HEK293 (cell line): ENCODE results near the gene ANKRD35.

Experiments used
- GLI2 ChIP-seq: fragments of 450-650 bp; formaldehyde crosslinking; IDR thresholded peaks from 2 replicates; pipeline ENCODE4; 2017; ENCODE audit warnings: missing biosample characterization, missing genetic modification characterization, low read depth, borderline replicate concordance
- GLIS2 ChIP-seq: fragments of 450-650 bp; formaldehyde crosslinking; IDR thresholded peaks from 2 replicates; pipeline ENCODE4 v1.5.1; 2016; ENCODE audit warnings: missing biosample characterization, missing genetic modification characterization
- HOXC10 ChIP-seq: sonication (generic); formaldehyde crosslinking; IDR thresholded peaks from 2 replicates; pipeline ENCODE4 v1.8.1; 2023; ENCODE audit warnings: mild to moderate bottlenecking, missing genetic modification reagents
- KLF1 ChIP-seq: fragments of 450-650 bp; formaldehyde crosslinking; IDR thresholded peaks from 2 replicates; pipeline ENCODE4 v1.5.1; 2016; ENCODE audit warnings: missing biosample characterization, missing genetic modification characterization
- MEIS1 ChIP-seq: sonication (generic); formaldehyde crosslinking; IDR thresholded peaks from 2 replicates; pipeline ENCODE4 v1.8.1; 2022; ENCODE audit warnings: missing genetic modification reagents, mild to moderate bottlenecking, borderline replicate concordance
- PRDM1 ChIP-seq: fragments of 450-650 bp; formaldehyde crosslinking; IDR thresholded peaks from 2 replicates; pipeline ENCODE4; 2016; ENCODE audit warnings: missing biosample characterization, missing genetic modification characterization
- REPIN1 ChIP-seq: fragments of 450-650 bp; formaldehyde crosslinking; IDR thresholded peaks from 2 replicates; pipeline ENCODE4 v1.5.1; 2017; ENCODE audit warnings: missing biosample characterization, missing genetic modification characterization, low read depth
- YY1 ChIP-seq: fragments of 450-650 bp; formaldehyde crosslinking; IDR thresholded peaks from 2 replicates; pipeline ENCODE4 v1.5.1; 2018; ENCODE audit warnings: missing biosample characterization, missing genetic modification characterization
- ZBTB1 ChIP-seq: fragments of 450-650 bp; formaldehyde crosslinking; IDR thresholded peaks from 2 replicates; pipeline ENCODE4 v1.5.1; 2016; ENCODE audit warnings: missing biosample characterization, missing genetic modification characterization
- ZBTB49 ChIP-seq: fragments of 450-650 bp; formaldehyde crosslinking; IDR thresholded peaks from 2 replicates; pipeline ENCODE4 v1.5.1; 2016; ENCODE audit warnings: missing biosample characterization, missing genetic modification characterization, low read depth
- ZBTB7A ChIP-seq: fragments of 450-650 bp; formaldehyde crosslinking; IDR thresholded peaks from 2 replicates; pipeline ENCODE4 v1.5.1; 2016; ENCODE audit warnings: low read depth, missing biosample characterization, missing genetic modification characterization
- ZFHX2 ChIP-seq: fragments of 450-650 bp; formaldehyde crosslinking; conservative IDR thresholded peaks from 2 replicates; pipeline ENCODE4 v1.5.1; 2016; ENCODE audit warnings: missing biosample characterization, missing genetic modification characterization
- ZIC2 ChIP-seq: fragments of 450-650 bp; formaldehyde crosslinking; IDR thresholded peaks from 2 replicates; pipeline ENCODE4 v1.5.1; 2016; ENCODE audit warnings: missing biosample characterization, missing genetic modification characterization
- ZNF10 ChIP-seq: fragments of 450-650 bp; formaldehyde crosslinking; IDR thresholded peaks from 2 replicates; pipeline ENCODE4 v1.5.1; 2017; ENCODE audit warnings: missing biosample characterization, missing genetic modification characterization
- ZNF146 ChIP-seq: fragments of 450-650 bp; formaldehyde crosslinking; IDR thresholded peaks from 2 replicates; pipeline ENCODE4 v1.5.1; 2016; ENCODE audit warnings: missing biosample characterization, missing genetic modification characterization
- ZNF148 ChIP-seq: fragments of 450-650 bp; formaldehyde crosslinking; IDR thresholded peaks from 2 replicates; pipeline ENCODE4 v1.5.0; 2017; ENCODE audit warnings: missing biosample characterization, missing genetic modification characterization, borderline replicate concordance
- ZNF155 ChIP-seq: fragments of 450-650 bp; formaldehyde crosslinking; IDR thresholded peaks from 2 replicates; pipeline ENCODE4 v1.5.1; 2016; ENCODE audit warnings: missing biosample characterization, missing genetic modification characterization
- ZNF2 ChIP-seq: fragments of 450-650 bp; formaldehyde crosslinking; IDR thresholded peaks from 2 replicates; pipeline ENCODE4 v1.5.1; 2016; ENCODE audit warnings: missing biosample characterization, missing genetic modification characterization
- ZNF248 ChIP-seq: fragments of 450-650 bp; formaldehyde crosslinking; IDR thresholded peaks from 2 replicates; pipeline ENCODE4 v1.5.1; 2017; ENCODE audit warnings: missing biosample characterization, missing genetic modification characterization
- ZNF26 ChIP-seq: fragments of 450-650 bp; formaldehyde crosslinking; IDR thresholded peaks from 2 replicates; pipeline ENCODE4 v1.5.1; 2016; ENCODE audit warnings: missing biosample characterization, missing genetic modification characterization
- ZNF266 ChIP-seq: fragments of 450-650 bp; formaldehyde crosslinking; IDR thresholded peaks from 2 replicates; pipeline ENCODE4 v1.5.1; 2016; ENCODE audit warnings: missing biosample characterization, missing genetic modification characterization, low read depth
- ZNF292 ChIP-seq: fragments of 450-650 bp; formaldehyde crosslinking; IDR thresholded peaks from 2 replicates; pipeline ENCODE4 v1.5.1; 2016; ENCODE audit warnings: low read depth, missing biosample characterization, missing genetic modification characterization, borderline replicate concordance
- ZNF302 ChIP-seq: fragments of 450-650 bp; formaldehyde crosslinking; IDR thresholded peaks from 2 replicates; pipeline ENCODE4 v1.5.1; 2016; ENCODE audit warnings: missing biosample characterization, missing genetic modification characterization, low read depth
- ZNF394 ChIP-seq: fragments of 450-650 bp; formaldehyde crosslinking; IDR thresholded peaks from 2 replicates; pipeline ENCODE4 v1.5.1; 2016; ENCODE audit warnings: missing biosample characterization, missing genetic modification characterization, mild to moderate bottlenecking, moderate library complexity, borderline replicate concordance
- ZNF510 ChIP-seq: fragments of 450-650 bp; formaldehyde crosslinking; IDR thresholded peaks from 2 replicates; pipeline ENCODE4 v1.5.1; 2018; ENCODE audit warnings: mild to moderate bottlenecking, missing genetic modification characterization, missing biosample characterization; ENCODE audit not compliant: insufficient replicate concordance
- ZNF513 ChIP-seq: fragments of 450-650 bp; IDR thresholded peaks from 2 replicates; pipeline ENCODE4 v1.5.1; 2018; ENCODE audit warnings: missing biosample characterization, missing genetic modification characterization
- ZNF530 ChIP-seq: fragments of 450-650 bp; formaldehyde crosslinking; IDR thresholded peaks from 2 replicates; pipeline ENCODE4 v1.5.1; 2016; ENCODE audit warnings: low read depth, missing biosample characterization, missing genetic modification characterization
- ZNF580 ChIP-seq: fragments of 450-650 bp; formaldehyde crosslinking; IDR thresholded peaks from 2 replicates; pipeline ENCODE4 v1.5.1; 2016; ENCODE audit warnings: missing biosample characterization, missing genetic modification characterization
- ZNF585B ChIP-seq: fragments of 450-650 bp; formaldehyde crosslinking; IDR thresholded peaks from 2 replicates; pipeline ENCODE4 v1.5.1; 2016; ENCODE audit warnings: missing biosample characterization, missing genetic modification characterization
- ZNF670 ChIP-seq: fragments of 450-650 bp; formaldehyde crosslinking; IDR thresholded peaks from 2 replicates; pipeline ENCODE4 v1.5.1; 2016; ENCODE audit warnings: missing biosample characterization, missing genetic modification characterization, low read depth
- ZNF837 ChIP-seq: fragments of 450-650 bp; formaldehyde crosslinking; IDR thresholded peaks from 2 replicates; pipeline ENCODE4 v1.5.1; 2016; ENCODE audit warnings: missing biosample characterization, missing genetic modification characterization
- ZNF843 ChIP-seq: fragments of 450-650 bp; formaldehyde crosslinking; IDR thresholded peaks from 2 replicates; pipeline ENCODE4 v1.5.1; 2016; ENCODE audit warnings: missing biosample characterization, missing genetic modification characterization

ANKRD35 gene

GRCh38 chr1:145823565-145824498, 61.8 kb downstream of the ANKRD35 start, which contains the start of the genes POLR3C and RNF115 (continued):
- TF ChIP-seq ZNF26 (tag by site-specific recombination): no peak
- TF ChIP-seq ZNF10 (tag by site-specific recombination): peak; percentile 100
- TF ChIP-seq ZNF155 (tag by site-specific recombination): no peak
- 0 out of 2 replicates have a peak, but pooled peaks have one; percentile 40 for TF ChIP-seq ZNF843
- no peak for TF ChIP-seq ZNF513 (tag by site-specific recombination)
- no peak for TF ChIP-seq ZNF148 (tag by site-specific recombination)
- TF ChIP-seq ZBTB1 (tag by site-specific recombination): no peak
- no peak for TF ChIP-seq ZBTB49
- TF ChIP-seq ZNF670 (tag by site-specific recombination): no peak
- TF ChIP-seq ZNF510 (tag by site-specific recombination): no peak
- peak; percentile 58; the same call in 1 of the 2 replicates for TF ChIP-seq ZBTB7A (tag by site-specific recombination)
- no peak for TF ChIP-seq REPIN1 (tag by site-specific recombination)
- TF ChIP-seq ZFHX2 (tag by site-specific recombination): peak; percentile 54
- TF ChIP-seq HOXC10 (CRISPR knock-in tag): no peak
- TF ChIP-seq ZNF2: peak; percentile 74; the same call in 1 of the 2 replicates
- TF ChIP-seq ZNF530 (tag by site-specific recombination): no peak
- TF ChIP-seq ZNF302: no peak
- peak; percentile 37 for TF ChIP-seq ZIC2 (tag by site-specific recombination)
- TF ChIP-seq ZNF248 (tag by site-specific recombination): no peak
- TF ChIP-seq ZNF146 (tag by site-specific recombination): no peak
- TF ChIP-seq YY1: peak; percentile 72; the same call in 1 of the 2 replicates
- TF ChIP-seq MEIS1: no peak
- TF ChIP-seq ZNF292: no peak
- no peak for TF ChIP-seq PRDM1 (tag by site-specific recombination)
- no peak for TF ChIP-seq GLI2 (tag by site-specific recombination)
- peak; percentile 60; the same call in 1 of the 2 replicates for TF ChIP-seq ZNF394
- 0 out of 2 replicates have a peak, but pooled peaks have one; percentile 23 for TF ChIP-seq GLIS2 (tag by site-specific recombination)
- TF ChIP-seq ZNF266: no peak
- no peak for TF ChIP-seq ZNF585B
- no peak for TF ChIP-seq ZNF837 (tag by site-specific recombination)
- TF ChIP-seq ZNF580 (tag by site-specific recombination): peak; percentile 90
- no peak for TF ChIP-seq KLF1 (tag by site-specific recombination)
